Spleen (tissue), 7 donors: ENCODE data around the gene PLCB1.

Source experiments
- POLR2AphosphoS5 ChIP-seq, 3 donors: sonication (generic); formaldehyde crosslinking; IDR thresholded peaks; one replicate each; pipeline ENCODE4 v1.5.1; 2017; ENCODE audit warnings: antibody characterized with exemption in 3 of 3
- TF ChIP-seq, protein P1 (sequence below), 11 experiments: fragments of 200-600 bp in 7 of 11; fragments of 450-650 bp in 4 of 11; sonication (generic) in 4 of 11; IDR thresholded peaks in 8 of 11; conservative IDR thresholded peaks in 3 of 11; 1 replicate in 7 of 11; 2 replicates in 4 of 11; pipeline versions ENCODE4 v1.4.0 to v1.8.0; 2016 to 2021; ENCODE audit warnings: antibody characterized with exemption in 11 of 11, inconsistent platforms in 4 of 11, mild to moderate bottlenecking in 1 of 11
- donor health status: DM: no; HTN: no; CAD: no; lungs with moderate emphysema.
- donor health status: DM: no; HTN: no; CAD: no.
- donor health status: DM: no; HTN: no; CAD: no.

- TF ChIP-seq, protein P1, sequence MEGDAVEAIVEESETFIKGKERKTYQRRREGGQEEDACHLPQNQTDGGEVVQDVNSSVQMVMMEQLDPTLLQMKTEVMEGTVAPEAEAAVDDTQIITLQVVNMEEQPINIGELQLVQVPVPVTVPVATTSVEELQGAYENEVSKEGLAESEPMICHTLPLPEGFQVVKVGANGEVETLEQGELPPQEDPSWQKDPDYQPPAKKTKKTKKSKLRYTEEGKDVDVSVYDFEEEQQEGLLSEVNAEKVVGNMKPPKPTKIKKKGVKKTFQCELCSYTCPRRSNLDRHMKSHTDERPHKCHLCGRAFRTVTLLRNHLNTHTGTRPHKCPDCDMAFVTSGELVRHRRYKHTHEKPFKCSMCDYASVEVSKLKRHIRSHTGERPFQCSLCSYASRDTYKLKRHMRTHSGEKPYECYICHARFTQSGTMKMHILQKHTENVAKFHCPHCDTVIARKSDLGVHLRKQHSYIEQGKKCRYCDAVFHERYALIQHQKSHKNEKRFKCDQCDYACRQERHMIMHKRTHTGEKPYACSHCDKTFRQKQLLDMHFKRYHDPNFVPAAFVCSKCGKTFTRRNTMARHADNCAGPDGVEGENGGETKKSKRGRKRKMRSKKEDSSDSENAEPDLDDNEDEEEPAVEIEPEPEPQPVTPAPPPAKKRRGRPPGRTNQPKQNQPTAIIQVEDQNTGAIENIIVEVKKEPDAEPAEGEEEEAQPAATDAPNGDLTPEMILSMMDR (IDR thresholded peaks at IDR 0.05 in 8 of 11, conservative IDR thresholded peaks at IDR 0.05 in 3 of 11), result no peak
- no peak for TF ChIP-seq POLR2AphosphoS5 (IDR thresholded peaks at IDR 0.05)
Measured at GRCh38 chr20:8507231-8507630, 375.2 kb downstream of the PLCB1 start.
